Activated naive CD4-positive, alpha-beta T cell treated with anti-CD3 and anti-CD28 coated beads, Interleukin-2, amount 50 U/mL, for 16 hours (primary cell): ENCODE results near the gene LSM8.
"Not testable (repeated sequence)": the region's sequence is repeated elsewhere in the genome, so short reads cannot be mapped to it uniquely, and the experiment has no call there.

ENCODE experiments used
- DNase-seq: peaks from one replicate; pipeline ENCODE4 v3.0.0-alpha.2; 2020

The LSM8 gene

GRCh38 chr7:118214051-118214832 is 30.3 kb downstream of the LSM8 start:
- DNase-seq: peak; percentile 78

GRCh38 chr7:118214833-118215182 is 30.8 kb downstream of the LSM8 start:
- no peak for DNase-seq

DNA sequence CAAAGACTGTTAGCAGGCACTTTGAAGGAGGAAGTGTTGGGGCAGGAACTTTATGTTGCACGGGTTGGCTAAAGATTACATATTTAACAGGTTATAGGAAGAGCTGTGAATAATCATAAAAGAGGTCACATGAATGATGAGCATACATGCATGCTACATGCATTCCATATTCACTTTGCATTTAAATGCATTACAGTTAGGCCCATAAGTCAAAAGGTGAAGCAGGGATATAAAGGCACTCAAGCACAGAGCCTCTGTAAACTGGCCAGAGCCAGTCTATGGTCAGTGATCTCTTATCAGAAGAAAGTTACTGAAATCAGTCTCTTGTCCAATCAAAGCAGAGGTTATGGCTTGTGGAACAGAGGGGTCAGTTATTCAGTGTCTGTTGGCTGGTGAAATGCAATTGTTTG is 33.3 kb downstream of the LSM8 start:
- DNase-seq: no peak

- no peak for DNase-seq
These were observed 34.6 kb downstream of the LSM8 start for GRCh38 chr7:118218413-118219156.

- DNase-seq: no peak
These were observed 35.2 kb downstream of the LSM8 start for GRCh38 chr7:118219157-118219512.

- DNase-seq: no peak
These were observed 36.6 kb downstream of the LSM8 start for GRCh38 chr7:118220583-118220982.

- no peak for DNase-seq
These were observed 38.6 kb downstream of the LSM8 start for GRCh38 chr7:118222591-118222990.

GRCh38 chr7:118224521-118224920 is 40.6 kb downstream of the LSM8 start, which contains the start of gene ANKRD7:
TSS of gene ANKRD7 (plus strand) at chr7:118224704. CDS start at chr7:118224831, 127 bp downstream.
- no peak for DNase-seq

DNA sequence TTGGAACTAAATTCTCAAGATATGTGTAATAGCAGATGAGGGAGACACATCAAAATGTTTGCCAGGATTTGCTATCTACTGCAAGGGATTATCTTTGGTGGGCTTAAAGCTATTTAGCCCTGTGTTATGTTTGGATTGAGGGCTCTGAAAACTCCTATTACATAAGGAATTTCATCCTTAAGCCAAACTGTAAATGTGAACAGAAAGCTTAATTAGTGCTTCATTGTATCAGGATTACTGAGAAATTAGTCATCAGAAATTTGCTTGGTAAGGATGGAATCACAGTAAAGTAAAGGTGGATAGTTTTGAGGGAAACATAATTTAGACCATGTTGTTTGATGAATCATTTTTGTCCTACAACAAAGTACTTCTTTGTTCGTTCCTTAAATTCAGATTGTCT is 48.9 kb downstream of the LSM8 start:
- no peak for DNase-seq

- no peak for DNase-seq
These were observed 49.8 kb downstream of the LSM8 start for GRCh38 chr7:118233799-118234198.

DNA sequence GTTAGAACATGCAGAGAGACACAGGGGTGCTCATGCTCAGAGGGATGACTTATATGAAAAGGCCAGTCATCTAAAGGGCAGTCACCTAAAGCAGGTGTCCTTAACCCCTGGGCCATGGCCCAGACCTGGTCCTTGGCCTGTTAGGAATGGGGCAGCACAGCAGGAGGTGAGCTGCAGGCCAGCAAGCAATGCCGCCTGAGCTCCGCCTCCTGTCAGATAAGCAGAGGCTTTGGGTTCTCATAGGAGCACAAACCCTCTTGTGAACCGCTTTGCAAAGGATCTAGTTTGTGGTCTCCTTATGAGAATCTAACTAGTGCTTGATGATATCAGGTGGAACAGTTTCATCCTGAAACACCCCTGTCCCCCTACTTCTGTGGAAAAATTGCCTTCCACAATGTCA is 55.0 kb downstream of the LSM8 start:
- DNase-seq: no peak

- not testable (repeated sequence) for DNase-seq
These were observed 56.4 kb downstream of the LSM8 start for GRCh38 chr7:118240320-118240719.
